Ishikawa (cell line): ENCODE data around the gene ADCY9.

Experiments
- CEBPB ChIP-seq: IDR thresholded peaks from 2 replicates; pipeline ENCODE4 v1.6.1; 2012
- EGR1 ChIP-seq: IDR thresholded peaks from 2 replicates; pipeline ENCODE4 v1.6.1; 2012
- EP300 ChIP-seq: IDR thresholded peaks from 2 replicates; pipeline ENCODE4 v1.6.1; 2012; ENCODE audit warnings: borderline replicate concordance
- FOXM1 ChIP-seq: IDR thresholded peaks from 2 replicates; pipeline ENCODE4 v1.6.1; 2012; ENCODE audit warnings: low read depth, borderline replicate concordance
- MAX ChIP-seq: IDR thresholded peaks from 2 replicates; pipeline ENCODE4 v1.6.1; 2012
- RAD21 ChIP-seq: IDR thresholded peaks from 2 replicates; pipeline ENCODE4 v1.6.1; 2012; ENCODE audit warnings: low read depth
- TAF1 ChIP-seq: IDR thresholded peaks from 2 replicates; pipeline ENCODE4 v1.6.1; 2012; ENCODE audit warnings: low read depth, mild to moderate bottlenecking

- TF ChIP-seq EGR1 (no peak), FOXM1 (no peak), MAX (no peak), CEBPB (no peak), RAD21 (no peak), EP300 (no peak), TAF1 (no peak)
These were observed 14.6 kb downstream of the ADCY9 start for GRCh38 chr16:4101421-4102219.
